GM12875 (cell line): ENCODE data around the gene FARSB.
"Not testable (repeated sequence)": the region's sequence is repeated elsewhere in the genome, so short reads cannot be mapped to it uniquely, and the experiment has no call there.

Experiments used
- H3K4me3 ChIP-seq: one replicate; pipeline ENCODE4 v1.5.1; 2011; ENCODE audit warnings: low read depth, low read length, control low read depth
- TF ChIP-seq, protein P1 (sequence below): IDR thresholded peaks from 2 replicates; pipeline ENCODE4 v1.5.1; 2011; ENCODE audit warnings: low read depth, mild to moderate bottlenecking, control low read depth, inconsistent platforms, low read length, moderate library complexity, borderline replicate concordance; ENCODE audit not compliant: insufficient read depth

Gene FARSB

GRCh38 chr2:222592176-222592575 is 63.7 kb downstream of the FARSB start:
- no peak overlapping the region for H3K4me3 ChIP-seq
- TF ChIP-seq, protein P1, sequence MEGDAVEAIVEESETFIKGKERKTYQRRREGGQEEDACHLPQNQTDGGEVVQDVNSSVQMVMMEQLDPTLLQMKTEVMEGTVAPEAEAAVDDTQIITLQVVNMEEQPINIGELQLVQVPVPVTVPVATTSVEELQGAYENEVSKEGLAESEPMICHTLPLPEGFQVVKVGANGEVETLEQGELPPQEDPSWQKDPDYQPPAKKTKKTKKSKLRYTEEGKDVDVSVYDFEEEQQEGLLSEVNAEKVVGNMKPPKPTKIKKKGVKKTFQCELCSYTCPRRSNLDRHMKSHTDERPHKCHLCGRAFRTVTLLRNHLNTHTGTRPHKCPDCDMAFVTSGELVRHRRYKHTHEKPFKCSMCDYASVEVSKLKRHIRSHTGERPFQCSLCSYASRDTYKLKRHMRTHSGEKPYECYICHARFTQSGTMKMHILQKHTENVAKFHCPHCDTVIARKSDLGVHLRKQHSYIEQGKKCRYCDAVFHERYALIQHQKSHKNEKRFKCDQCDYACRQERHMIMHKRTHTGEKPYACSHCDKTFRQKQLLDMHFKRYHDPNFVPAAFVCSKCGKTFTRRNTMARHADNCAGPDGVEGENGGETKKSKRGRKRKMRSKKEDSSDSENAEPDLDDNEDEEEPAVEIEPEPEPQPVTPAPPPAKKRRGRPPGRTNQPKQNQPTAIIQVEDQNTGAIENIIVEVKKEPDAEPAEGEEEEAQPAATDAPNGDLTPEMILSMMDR = no peak

DNA sequence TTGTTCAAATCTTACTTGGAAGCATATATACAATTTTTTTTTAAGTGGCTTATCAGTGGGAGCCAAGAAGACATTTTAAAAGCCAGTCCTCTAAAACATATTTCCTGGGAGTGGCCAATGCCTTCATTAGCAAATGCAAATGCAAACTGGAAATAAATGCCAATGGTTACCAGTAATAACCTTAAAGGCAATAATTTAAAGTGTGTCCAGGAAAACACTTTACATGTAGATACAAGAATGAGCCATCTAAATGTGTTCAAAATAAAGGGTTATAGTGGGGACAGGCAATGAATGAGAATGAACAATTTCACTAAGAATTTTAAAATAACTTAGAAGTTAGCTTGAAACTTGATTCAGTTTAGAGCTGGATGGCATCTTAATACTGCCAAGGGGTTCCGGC is 64.2 kb downstream of the FARSB start:
- H3K4me3 ChIP-seq = no peak overlapping the region
- TF ChIP-seq, protein P1 = no peak

GRCh38 chr2:222584589-222584988 is 71.3 kb downstream of the FARSB start:
- not testable (repeated sequence) for H3K4me3 ChIP-seq

GRCh38 chr2:222582928-222583327 is 73.0 kb downstream of the FARSB start:
- no peak overlapping the region for H3K4me3 ChIP-seq
- TF ChIP-seq, protein P1 = 0 out of 2 replicates have a peak, but pooled peaks have one; percentile 8

GRCh38 chr2:222577341-222577740 is 78.6 kb downstream of the FARSB start:
- TF ChIP-seq, protein P1 = no peak
- no peak overlapping the region for H3K4me3 ChIP-seq

DNA sequence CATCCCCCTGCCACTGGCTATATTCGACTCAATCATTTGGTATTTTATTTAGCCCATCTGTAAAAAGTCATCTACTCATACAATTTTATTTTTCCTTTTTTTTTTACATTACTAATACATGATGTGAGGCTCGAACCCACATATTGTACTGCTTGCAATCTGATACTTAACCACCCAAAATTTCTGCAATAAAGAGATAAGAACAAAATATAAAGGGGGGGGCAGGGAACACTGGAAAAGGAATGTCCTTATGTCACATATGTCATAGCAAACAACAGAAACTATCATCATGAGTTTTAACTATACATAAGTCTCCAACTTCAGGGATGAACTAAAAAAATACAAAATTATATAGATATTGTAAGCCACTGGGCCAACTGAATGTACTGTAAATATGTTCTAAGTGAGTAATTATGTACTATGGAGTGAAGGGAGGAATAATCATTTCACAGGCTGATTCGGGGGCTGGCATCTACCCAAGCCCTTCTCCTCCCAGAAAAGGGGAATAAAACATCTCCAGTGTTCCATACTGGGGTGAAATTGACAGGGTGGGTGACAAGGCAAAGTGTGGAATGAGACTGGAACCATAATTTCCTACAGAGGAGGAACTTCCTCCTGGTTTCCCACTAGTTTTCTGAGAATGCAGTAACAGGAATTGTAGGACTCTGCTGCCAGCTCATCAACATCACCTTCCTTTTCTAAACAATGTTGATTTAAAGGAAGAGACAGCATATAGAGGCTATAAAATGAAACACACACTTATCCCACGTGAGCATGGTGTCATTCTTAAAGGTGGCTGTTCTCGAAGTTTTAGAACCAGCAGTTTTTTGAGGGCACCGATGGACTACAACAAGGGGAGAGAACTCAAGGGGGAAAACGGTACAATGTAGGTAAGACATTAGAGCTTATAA is 79.5 kb downstream of the FARSB start:
- H3K4me3 ChIP-seq = no peak overlapping the region
- TF ChIP-seq, protein P1 = no peak

DNA sequence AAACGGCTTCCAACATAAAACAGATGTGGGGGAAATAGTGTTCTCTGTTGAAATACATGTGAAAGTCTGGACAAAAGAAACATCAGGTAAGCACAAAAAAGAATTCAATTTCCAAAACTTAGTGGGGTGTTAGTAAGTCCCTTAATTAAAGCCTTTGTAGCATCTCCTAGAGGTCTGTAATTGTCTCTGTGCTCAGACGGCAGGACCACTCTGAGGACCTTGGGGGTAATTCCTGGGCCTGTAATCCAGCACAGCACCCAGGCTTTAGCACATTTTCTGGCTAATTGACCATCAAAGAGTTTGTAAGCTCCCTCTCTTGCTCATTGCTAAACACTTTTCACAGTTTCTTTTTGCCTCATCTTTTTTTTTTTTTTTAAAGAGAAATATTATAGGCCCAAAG is 80.3 kb downstream of the FARSB start:
- TF ChIP-seq, protein P1 = no peak

More for the DNA sequence above, 80.3 kb downstream of the FARSB start:
- H3K4me3 ChIP-seq = no peak overlapping the region
